AG04450 (cell line): ENCODE data around the gene ADAMTS14. TPM values are rescaled to one million over a fixed set of nuclear protein-coding genes. Genes with fewer than 3 reads are reported as not detected.

Experiments
- CTCF ChIA-PET: fragments of 300-600, 350-600 bp; formaldehyde crosslinking; extraction: SDS; loops from one replicate; lab custom pipeline; 2022; ENCODE audit warnings: antibody characterized with exemption, inconsistent platforms; lab: Charles Lee
- POLR2A ChIA-PET: fragments of 350-600 bp; formaldehyde crosslinking; extraction: SDS; loops from one replicate; lab custom pipeline; 2021; ENCODE audit warnings: antibody characterized with exemption, inconsistent platforms; lab: Yijun Ruan, JAX
- DNase-seq: peaks from one replicate; pipeline ENCODE4 v3.0.0-alpha.2; 2011; ENCODE audit warnings: low read depth, low spot score
- H3K27ac ChIP-seq: one replicate; pipeline ENCODE4 v1.5.1; 2012; ENCODE audit warnings: low read depth, low read length, control low read depth
- H3K27me3 ChIP-seq: one replicate; pipeline ENCODE4 v1.6.0; 2012; ENCODE audit warnings: low read length; ENCODE audit not compliant: control insufficient read depth, insufficient read depth
- H3K4me3 ChIP-seq: 2 replicates; pipeline ENCODE4 v1.5.1; 2011; ENCODE audit warnings: mild to moderate bottlenecking, low read depth, low read length, control low read depth
- H3K9me3 ChIP-seq: 2 replicates; pipeline ENCODE4 v1.5.1; 2012; ENCODE audit warnings: low read length; ENCODE audit not compliant: control insufficient read depth, insufficient read depth
- CTCF ChIP-seq: IDR thresholded peaks from 2 replicates; pipeline ENCODE4 v1.5.1; 2011; ENCODE audit warnings: low read depth, low read length, control low read depth, inconsistent platforms
- polyA plus RNA-seq: library from polyadenylated mRNA; depleted of rRNA; stranded (reverse); fragments of >200 nt; gene quantifications from 2 replicates; pipeline ENCODE4 v1.2.3, GENCODE V29; 2011

ADAMTS14 gene
- polyA plus RNA-seq, 1 experiment = 2.9 TPM

- no peak for TF ChIP-seq CTCF
- Histone ChIP-seq H3K9me3 (no peaks in the 10 kb centered on the region), H3K27me3 (peaks cover 12% of the 10 kb centered on the region), H3K4me3 (peak overlapping the region; percentile 29), H3K27ac (peak overlapping the region; percentile 57)
- CTCF ChIA-PET = no interaction called here
- POLR2A ChIA-PET = interaction anchor here (0.5 to 1.8 kb wide), 4 partner anchors 20 to 473 kb away, joined by 3 to 7 read pairs (median 4); no protein-coding TSS in a partner anchor
- peak; percentile 55 for DNase-seq
Measured at GRCh38 chr10:70693619-70694335, 21.5 kb downstream of the ADAMTS14 start.

- H3K27me3 ChIP-seq = peaks cover 12% of the 10 kb centered on the region
- H3K4me3 ChIP-seq = no peak overlapping the region
- peak overlapping the region; percentile 52 for H3K27ac ChIP-seq
- ChIA-PET CTCF (no interaction called here), POLR2A (interaction anchor here (0.5 to 1.8 kb wide), 4 partner anchors 21 to 474 kb away, joined by 3 to 7 read pairs (median 4); no protein-coding TSS in a partner anchor)
- H3K9me3 ChIP-seq = no peaks in the 10 kb centered on the region
- DNase-seq = peak; percentile 75
- no peak for TF ChIP-seq CTCF
Measured at GRCh38 chr10:70694418-70695141, 22.3 kb downstream of the ADAMTS14 start.

- no peaks in the 10 kb centered on the region for H3K9me3 ChIP-seq
- ChIA-PET POLR2A (interaction anchor here (0.5 to 1.8 kb wide), 2 partner anchors 66 to 144 kb away, joined by 3 to 5 read pairs; no protein-coding TSS in a partner anchor), CTCF (interaction anchor here (0.5 to 1.2 kb wide), 2 partner anchors 64 to 146 kb away, joined by 3 to 5 read pairs; no protein-coding TSS in a partner anchor)
- H3K4me3 ChIP-seq = no peak overlapping the region
- DNase-seq = no peak
- no peak for TF ChIP-seq CTCF
- peak overlapping the region; percentile 52 for H3K27ac ChIP-seq
- H3K27me3 ChIP-seq = peaks cover 12% of the 10 kb centered on the region
Measured at GRCh38 chr10:70695241-70696030, 23.1 kb downstream of the ADAMTS14 start.

- Histone ChIP-seq H3K4me3 (no peak overlapping the region), H3K9me3 (no peaks in the 10 kb centered on the region), H3K27ac (no peak overlapping the region), H3K27me3 (peaks cover 12% of the 10 kb centered on the region)
- CTCF ChIA-PET = no interaction called here
- DNase-seq = no peak
- POLR2A ChIA-PET = no interaction called here
- TF ChIP-seq CTCF = no peak
Measured at GRCh38 chr10:70698211-70698610, 25.9 kb downstream of the ADAMTS14 start.
